HEK293T (cell line): ENCODE data around the gene ANK3.

Source experiments
- ARNT ChIP-seq: fragments of 450-650 bp; IDR thresholded peaks from 2 replicates; pipeline ENCODE4 v1.6.1; 2017; ENCODE audit warnings: mild to moderate bottlenecking
- CTBP1 ChIP-seq: fragments of 450-650 bp; IDR thresholded peaks from 2 replicates; pipeline ENCODE4 v1.6.1; 2016; ENCODE audit warnings: borderline replicate concordance
- NFRKB ChIP-seq: fragments of 450-650 bp; IDR thresholded peaks from 2 replicates; pipeline ENCODE4 v1.6.1; 2016; ENCODE audit warnings: mild to moderate bottlenecking, moderate library complexity

GRCh38 chr10:60410970-60411369, 21.3 kb upstream of the ANK3 start:
- no peak for TF ChIP-seq CTBP1
- TF ChIP-seq NFRKB: no peak
- TF ChIP-seq ARNT: no peak
